OCI-LY3 (cell line): ENCODE results near the gene ASCL5.

ENCODE experiments used
- H2AFZ ChIP-seq: fragments of 200-600, 300-600 bp; shearing (Covaris generic); 2 replicates; pipeline ENCODE4 v1.6.0; 2014; ENCODE audit warnings: antibody characterized with exemption, low read depth, low read length
- H3K27ac ChIP-seq: fragments of 200-600, 300-600 bp; sonication (generic); 2 replicates; pipeline ENCODE4 v1.5.1; 2014; ENCODE audit warnings: mild to moderate bottlenecking, low read length, moderate library complexity, mixed read lengths
- H3K27me3 ChIP-seq: fragments of 200-600, 300-600 bp; sonication (generic); 2 replicates; pipeline ENCODE4 v1.6.1; 2014; ENCODE audit warnings: low read depth, low read length, mixed read lengths
- H3K36me3 ChIP-seq: fragments of 200-600, 300-600 bp; sonication (generic); replicated peaks from 2 replicates; pipeline ENCODE3; 2014; ENCODE audit warnings: low read depth, low read length, mixed read lengths
- H3K4me1 ChIP-seq: fragments of 300-600, 200-600 bp; sonication (generic); 2 replicates; pipeline ENCODE4 v1.6.1; 2014; ENCODE audit warnings: low read length, mixed read lengths
- H3K4me2 ChIP-seq: fragments of 200-600, 300-600 bp; sonication (generic); 2 replicates; pipeline ENCODE4 v1.6.1; 2014; ENCODE audit warnings: low read length, mixed read lengths
- H3K4me3 ChIP-seq: fragments of 300-600, 200-600 bp; sonication (generic); 2 replicates; pipeline ENCODE4 v1.5.1; 2014; ENCODE audit warnings: antibody characterized with exemption, mild to moderate bottlenecking, low read length, moderate library complexity
- H3K79me2 ChIP-seq: fragments of 300-600, 200-600 bp; shearing (Covaris generic); 2 replicates; pipeline ENCODE4 v1.6.1; 2014; ENCODE audit warnings: mild to moderate bottlenecking, low read length, mixed read lengths
- H3K9ac ChIP-seq: fragments of 300-600, 200-600 bp; shearing (Covaris generic); 2 replicates; pipeline ENCODE4 v1.6.0; 2014; ENCODE audit warnings: mild to moderate bottlenecking, low read length, moderate library complexity
- H3K9me3 ChIP-seq: fragments of 200-600, 300-600 bp; shearing (Covaris generic); 2 replicates; pipeline ENCODE4 v1.6.1; 2014; ENCODE audit warnings: low read length, mixed read lengths; ENCODE audit not compliant: insufficient read depth
- H4K20me1 ChIP-seq: fragments of 200-600, 300-600 bp; sonication (generic); 2 replicates; pipeline ENCODE4 v1.6.1; 2016; ENCODE audit warnings: low read length, mixed read lengths; ENCODE audit not compliant: insufficient read depth
- CTCF ChIP-seq: fragments of 200-600, 300-600 bp; sonication (generic); IDR thresholded peaks from 2 replicates; pipeline ENCODE4 v1.5.1; 2014; ENCODE audit warnings: antibody characterized with exemption, low read length, low read depth
- EZH2phosphoT487 ChIP-seq: fragments of 200-600 bp; shearing (Covaris generic); IDR thresholded peaks from 2 replicates; pipeline ENCODE4 v1.6.1; 2018; ENCODE audit warnings: antibody characterized with exemption, mixed run types, low read depth

ASCL5 gene

DNA sequence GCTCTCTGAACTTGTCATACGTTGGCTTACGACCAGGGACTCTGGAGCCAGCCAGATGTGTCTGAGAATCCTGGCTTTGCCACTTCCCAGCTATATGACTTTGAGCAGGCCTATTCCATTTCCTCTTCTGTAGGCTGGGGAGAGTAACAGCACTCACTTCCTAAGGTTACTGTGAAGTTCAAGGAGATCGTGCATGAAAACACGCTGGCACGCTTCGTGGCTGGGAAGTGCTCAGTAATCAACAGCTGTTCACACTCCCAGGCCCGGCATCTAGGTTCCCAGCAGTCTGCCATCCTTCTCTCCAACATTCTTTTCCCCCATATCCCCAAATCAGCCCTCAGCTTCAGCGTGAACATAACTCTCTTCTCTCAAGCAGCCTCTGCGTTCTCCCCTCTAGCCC is 2.0 kb downstream of the ASCL5 start:
- Histone ChIP-seq H3K27me3 (peaks cover 47% of the 10 kb centered on the region), H3K27ac (no peak overlapping the region)
- TF ChIP-seq CTCF, result no peak
- no peak for TF ChIP-seq EZH2phosphoT487

DNA sequence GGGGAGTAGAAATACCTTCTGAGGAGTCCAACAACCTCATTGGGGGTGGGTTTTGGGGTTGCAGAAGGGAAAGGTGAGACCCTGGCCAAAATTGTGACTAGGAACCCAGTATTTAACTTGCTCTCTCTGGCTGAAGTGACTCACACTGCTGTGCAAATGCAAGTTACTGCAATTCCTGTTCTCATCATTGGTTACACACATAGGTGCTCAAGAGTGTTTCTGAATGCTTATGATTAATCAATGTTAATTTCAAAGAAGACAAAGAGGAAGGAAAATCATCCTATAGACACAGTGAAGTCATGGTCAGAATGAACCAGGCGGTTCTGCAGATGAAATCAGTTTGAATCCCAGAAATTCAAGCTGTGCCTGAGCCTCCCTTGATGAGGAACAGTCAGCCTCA is 3.1 kb downstream of the ASCL5 start:
- Histone ChIP-seq H2AFZ (no peak overlapping the region), H3K27me3 (peaks cover 47% of the 10 kb centered on the region), H3K27ac (no peak overlapping the region), H3K4me1 (peaks cover 5% of the 10 kb centered on the region; the same call in 1 of the 2 replicates), H3K9ac (no peak overlapping the region), H3K9me3 (no peaks in the 10 kb centered on the region), H3K36me3 (no peaks in the 10 kb centered on the region), H4K20me1 (no peaks in the 10 kb centered on the region), H3K4me3 (no peak overlapping the region), H3K79me2 (no peaks in the 10 kb centered on the region), H3K4me2 (no peak overlapping the region)
- TF ChIP-seq EZH2phosphoT487, result no peak
- TF ChIP-seq CTCF, result no peak

More for the DNA sequence above, 2.0 kb downstream of the ASCL5 start:
- Histone ChIP-seq H4K20me1 (no peaks in the 10 kb centered on the region), H2AFZ (no peak overlapping the region), H3K9ac (no peak overlapping the region), H3K36me3 (no peaks in the 10 kb centered on the region), H3K4me1 (no peaks in the 10 kb centered on the region), H3K9me3 (no peaks in the 10 kb centered on the region), H3K79me2 (no peaks in the 10 kb centered on the region), H3K4me3 (no peak overlapping the region), H3K4me2 (no peak overlapping the region)

- no peaks in the 10 kb centered on the region for H3K9me3 ChIP-seq
- H3K27me3 ChIP-seq, result peaks cover 51% of the 10 kb centered on the region
Observed at GRCh38 chr1:201122321-201122957, 4.5 kb downstream of the ASCL5 start.

More at GRCh38 chr1:201122321-201122957, 4.5 kb downstream of the ASCL5 start:
- no peak overlapping the region for H3K4me3 ChIP-seq
- no peak overlapping the region for H2AFZ ChIP-seq
- H3K9ac ChIP-seq, result no peak overlapping the region
- H3K4me2 ChIP-seq, result no peak overlapping the region
- H3K36me3 ChIP-seq, result no peaks in the 10 kb centered on the region
- no peaks in the 10 kb centered on the region for H4K20me1 ChIP-seq
- H3K79me2 ChIP-seq, result no peaks in the 10 kb centered on the region
- no peak for TF ChIP-seq CTCF
- TF ChIP-seq EZH2phosphoT487, result no peak
- H3K4me1 ChIP-seq, result peaks cover 5% of the 10 kb centered on the region; the same call in 1 of the 2 replicates
- H3K27ac ChIP-seq, result no peak overlapping the region
